GM23338 (cell line): ENCODE results near the gene ZNF483.

Experiments used
- EZH2 ChIP-seq: fragments of 200-600 bp; sonication (generic); IDR thresholded peaks from one replicate; pipeline ENCODE4 v1.8.0; 2017; ENCODE audit warnings: antibody characterized with exemption, mild to moderate bottlenecking, low read depth; ENCODE audit not compliant: unreplicated experiment
- TF ChIP-seq, protein P1 (sequence below), 2 experiments: fragments of 200-600 bp in 1 of 2; sonication (generic) in 1 of 2; conservative IDR thresholded peaks; 2 replicates each; pipeline versions ENCODE4 v1.5.1 to v1.6.1; 2016 to 2017; ENCODE audit warnings: antibody characterized with exemption in 2 of 2, low read depth in 2 of 2, mild to moderate bottlenecking in 2 of 2, moderate library complexity in 1 of 2

DNA sequence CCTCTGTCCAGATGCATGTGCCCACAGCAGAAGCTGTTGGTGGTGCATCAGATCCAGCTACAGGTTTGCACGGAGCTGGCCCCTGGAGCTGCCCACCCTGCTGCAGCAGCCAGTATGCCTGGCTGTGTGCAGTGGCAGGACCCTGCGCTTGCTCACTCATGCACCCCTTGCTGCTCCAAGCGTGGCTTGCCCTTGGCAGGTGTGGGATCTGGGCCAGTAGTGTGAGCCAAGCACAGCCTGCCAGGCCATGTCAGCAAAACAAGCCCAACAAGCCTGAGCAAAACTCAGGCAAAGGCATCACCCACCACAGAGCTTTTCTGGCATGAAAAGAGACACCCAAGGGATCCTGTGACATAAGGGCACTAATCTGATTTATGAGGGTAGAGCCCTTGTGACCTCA, 22.5 kb upstream of the ZNF483 start:
- TF ChIP-seq, protein P1, sequence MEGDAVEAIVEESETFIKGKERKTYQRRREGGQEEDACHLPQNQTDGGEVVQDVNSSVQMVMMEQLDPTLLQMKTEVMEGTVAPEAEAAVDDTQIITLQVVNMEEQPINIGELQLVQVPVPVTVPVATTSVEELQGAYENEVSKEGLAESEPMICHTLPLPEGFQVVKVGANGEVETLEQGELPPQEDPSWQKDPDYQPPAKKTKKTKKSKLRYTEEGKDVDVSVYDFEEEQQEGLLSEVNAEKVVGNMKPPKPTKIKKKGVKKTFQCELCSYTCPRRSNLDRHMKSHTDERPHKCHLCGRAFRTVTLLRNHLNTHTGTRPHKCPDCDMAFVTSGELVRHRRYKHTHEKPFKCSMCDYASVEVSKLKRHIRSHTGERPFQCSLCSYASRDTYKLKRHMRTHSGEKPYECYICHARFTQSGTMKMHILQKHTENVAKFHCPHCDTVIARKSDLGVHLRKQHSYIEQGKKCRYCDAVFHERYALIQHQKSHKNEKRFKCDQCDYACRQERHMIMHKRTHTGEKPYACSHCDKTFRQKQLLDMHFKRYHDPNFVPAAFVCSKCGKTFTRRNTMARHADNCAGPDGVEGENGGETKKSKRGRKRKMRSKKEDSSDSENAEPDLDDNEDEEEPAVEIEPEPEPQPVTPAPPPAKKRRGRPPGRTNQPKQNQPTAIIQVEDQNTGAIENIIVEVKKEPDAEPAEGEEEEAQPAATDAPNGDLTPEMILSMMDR (conservative IDR thresholded peaks at IDR 0.05; ENCODE audit: low read depth in 2 of 2) = no peak
- no peak for TF ChIP-seq EZH2
